ENCODE measurements around the gene RAB3IL1.

GRCh38 chr11:61866231-61866957, 51.0 kb downstream of the RAB3IL1 start:
- no peak for TF ChIP-seq POLR2A (IDR thresholded peaks at IDR 0.05)
- TF ChIP-seq, protein P1, sequence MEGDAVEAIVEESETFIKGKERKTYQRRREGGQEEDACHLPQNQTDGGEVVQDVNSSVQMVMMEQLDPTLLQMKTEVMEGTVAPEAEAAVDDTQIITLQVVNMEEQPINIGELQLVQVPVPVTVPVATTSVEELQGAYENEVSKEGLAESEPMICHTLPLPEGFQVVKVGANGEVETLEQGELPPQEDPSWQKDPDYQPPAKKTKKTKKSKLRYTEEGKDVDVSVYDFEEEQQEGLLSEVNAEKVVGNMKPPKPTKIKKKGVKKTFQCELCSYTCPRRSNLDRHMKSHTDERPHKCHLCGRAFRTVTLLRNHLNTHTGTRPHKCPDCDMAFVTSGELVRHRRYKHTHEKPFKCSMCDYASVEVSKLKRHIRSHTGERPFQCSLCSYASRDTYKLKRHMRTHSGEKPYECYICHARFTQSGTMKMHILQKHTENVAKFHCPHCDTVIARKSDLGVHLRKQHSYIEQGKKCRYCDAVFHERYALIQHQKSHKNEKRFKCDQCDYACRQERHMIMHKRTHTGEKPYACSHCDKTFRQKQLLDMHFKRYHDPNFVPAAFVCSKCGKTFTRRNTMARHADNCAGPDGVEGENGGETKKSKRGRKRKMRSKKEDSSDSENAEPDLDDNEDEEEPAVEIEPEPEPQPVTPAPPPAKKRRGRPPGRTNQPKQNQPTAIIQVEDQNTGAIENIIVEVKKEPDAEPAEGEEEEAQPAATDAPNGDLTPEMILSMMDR (IDR thresholded peaks at IDR 0.05): no peak

Data from Peyer's patch (tissue), 4 donors.